ENCODE results near the gene SPATA24.
"Not testable (repeated sequence)": the region's sequence is repeated elsewhere in the genome, so short reads cannot be mapped to it uniquely, and the experiment has no call there.

Gene SPATA24

GRCh38 chr5:139403787-139404483 is at the start of gene SPATA24:
SPATA24 (minus strand) TSS chr5:139404089; CDS start chr5:139404060, 29 bp downstream.
- FAIRE-seq = no peak
- no peak for TF ChIP-seq POLR2A (IDR thresholded peaks at IDR 0.05; ENCODE audit: low read depth, low read length)
- DNase-seq (ENCODE audit: insufficient read length, low spot score) = peak; percentile 95

GRCh38 chr5:139451878-139452660 is 48.2 kb upstream of the SPATA24 start:
- DNase-seq (ENCODE audit: insufficient read length, low spot score) (no peak), FAIRE-seq (no peak)
- TF ChIP-seq POLR2A (IDR thresholded peaks at IDR 0.05; ENCODE audit: low read depth, low read length) = 0 out of 2 replicates have a peak, but pooled peaks have one; percentile 8

- no peak for TF ChIP-seq POLR2A (IDR thresholded peaks at IDR 0.05; ENCODE audit: low read depth, low read length)
- FAIRE-seq = no peak
- DNase-seq (ENCODE audit: insufficient read length, low spot score) = no peak
Observed at GRCh38 chr5:139451176-139451575, 47.3 kb upstream of the SPATA24 start.

- DNase-seq (ENCODE audit: insufficient read length, low spot score) = no peak
- no peak for FAIRE-seq
- no peak for TF ChIP-seq POLR2A (IDR thresholded peaks at IDR 0.05; ENCODE audit: low read depth, low read length)
Observed at GRCh38 chr5:139446956-139447779, 43.3 kb upstream of the SPATA24 start.

- DNase-seq (ENCODE audit: insufficient read length, low spot score) (no peak), FAIRE-seq (no peak)
- TF ChIP-seq POLR2A (IDR thresholded peaks at IDR 0.05; ENCODE audit: low read depth, low read length) = no peak
Observed at GRCh38 chr5:139445325-139446170, 41.7 kb upstream of the SPATA24 start.

DNA sequence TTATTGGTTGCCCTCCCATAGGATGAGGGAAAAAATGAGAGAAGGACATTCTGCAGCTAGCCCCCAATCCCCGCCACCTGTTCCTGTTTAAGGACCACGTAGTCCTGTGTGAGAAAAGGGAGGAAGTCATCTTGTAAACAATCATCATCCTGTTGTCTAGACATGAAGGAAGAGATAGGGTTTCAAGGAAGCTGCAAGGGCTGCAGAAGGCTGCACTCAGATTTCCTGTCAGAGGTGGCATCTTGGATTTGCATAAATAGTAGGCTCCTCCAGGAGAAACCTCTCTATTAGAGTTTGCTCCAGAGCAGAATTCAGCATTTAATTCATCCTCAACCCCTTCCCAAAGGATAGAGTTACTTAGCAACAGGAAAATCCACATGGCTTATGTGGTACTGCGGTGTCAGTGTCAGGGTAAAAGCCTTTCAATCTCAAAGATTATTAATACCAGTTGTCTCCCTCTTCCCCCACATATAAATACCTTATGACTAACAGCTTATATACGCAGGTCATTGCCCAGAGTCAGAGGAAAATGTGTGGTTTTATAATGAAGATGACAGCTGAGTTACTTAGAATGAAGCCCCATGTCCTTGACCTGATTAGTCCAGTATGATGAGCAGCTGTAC is 40.1 kb upstream of the SPATA24 start:
- TF ChIP-seq POLR2A (IDR thresholded peaks at IDR 0.05; ENCODE audit: low read depth, low read length) = no peak
- FAIRE-seq = no peak
- no peak for DNase-seq (ENCODE audit: insufficient read length, low spot score)

- not testable (repeated sequence) for DNase-seq (ENCODE audit: insufficient read length, low spot score); FAIRE-seq
Observed at GRCh38 chr5:139440416-139440815, 36.5 kb upstream of the SPATA24 start.

DNA sequence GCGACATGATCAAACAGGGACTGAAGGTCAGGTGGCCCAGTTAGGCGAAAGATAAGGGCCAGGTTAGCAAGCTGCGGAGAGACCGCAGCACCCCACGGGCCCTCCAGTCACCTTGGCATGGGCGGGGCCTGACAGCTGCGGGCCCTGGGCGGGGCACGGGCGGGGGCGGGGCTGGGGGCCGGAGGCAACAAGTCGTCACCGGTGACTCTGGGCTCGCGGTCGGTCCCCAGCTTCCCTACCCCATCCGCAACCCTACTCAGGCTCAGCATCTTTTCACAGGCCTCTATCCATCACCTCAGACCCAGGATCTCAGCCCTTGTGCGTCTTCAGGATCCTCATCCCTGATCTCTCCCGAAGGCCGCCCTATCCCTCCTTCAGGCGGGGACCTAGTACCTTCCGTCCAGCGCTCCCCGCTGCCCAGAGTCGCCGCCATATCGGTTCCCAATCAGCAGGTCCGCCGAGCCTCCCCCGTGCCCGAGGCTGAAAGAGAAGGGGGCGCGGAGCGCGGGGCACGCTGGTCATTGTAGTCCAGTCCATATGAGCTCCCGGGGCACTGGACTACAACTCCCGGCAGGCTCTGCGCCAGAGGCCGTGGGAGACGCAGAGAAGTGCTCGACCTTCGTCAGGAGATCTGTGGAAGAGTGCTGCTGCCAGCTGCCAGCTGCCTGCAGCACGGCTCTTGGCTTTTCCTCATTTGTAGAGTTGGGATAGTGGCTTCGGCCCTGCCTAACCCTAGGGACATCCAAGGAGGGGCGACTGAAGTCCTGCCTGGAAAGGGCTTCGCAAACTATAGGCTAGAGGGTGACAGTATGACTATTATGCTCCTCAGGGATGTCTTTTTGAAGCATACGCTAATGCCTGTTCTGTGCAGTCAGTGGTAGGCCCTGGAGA is 35.4 kb upstream of the SPATA24 start, which contains the start of gene DNAJC18:
TSS of gene DNAJC18 (minus strand) at position 513 of the 891 bp plus-strand sequence. CDS start at position 433, 80 bp downstream.
- FAIRE-seq = no peak
- peak; percentile 85 for DNase-seq (ENCODE audit: insufficient read length, low spot score)

DNA sequence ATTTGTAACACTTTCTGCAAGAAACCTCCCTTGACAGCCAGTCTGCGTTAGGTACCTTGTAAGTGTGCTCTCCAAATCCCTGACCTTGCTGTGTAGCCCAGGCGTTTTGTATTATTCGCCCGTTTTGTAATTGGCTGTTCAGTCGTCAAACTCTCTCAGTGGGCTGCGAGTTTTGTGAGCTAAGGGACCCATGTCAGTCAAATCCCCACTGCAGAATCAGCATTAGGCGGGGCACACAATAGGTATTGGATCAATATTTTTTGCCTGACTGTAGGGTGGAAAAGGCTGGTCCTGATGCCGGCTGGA is 34.8 kb upstream of the SPATA24 start:
- TF ChIP-seq POLR2A (IDR thresholded peaks at IDR 0.05; ENCODE audit: low read depth, low read length) = no peak
- no peak for DNase-seq (ENCODE audit: insufficient read length, low spot score)
- FAIRE-seq = no peak

More for the DNA sequence above, 35.4 kb upstream of the SPATA24 start, which contains the start of gene DNAJC18:
- peak; percentile 28; the same call in 1 of the 2 replicates for TF ChIP-seq POLR2A (IDR thresholded peaks at IDR 0.05; ENCODE audit: low read depth, low read length)

DNA sequence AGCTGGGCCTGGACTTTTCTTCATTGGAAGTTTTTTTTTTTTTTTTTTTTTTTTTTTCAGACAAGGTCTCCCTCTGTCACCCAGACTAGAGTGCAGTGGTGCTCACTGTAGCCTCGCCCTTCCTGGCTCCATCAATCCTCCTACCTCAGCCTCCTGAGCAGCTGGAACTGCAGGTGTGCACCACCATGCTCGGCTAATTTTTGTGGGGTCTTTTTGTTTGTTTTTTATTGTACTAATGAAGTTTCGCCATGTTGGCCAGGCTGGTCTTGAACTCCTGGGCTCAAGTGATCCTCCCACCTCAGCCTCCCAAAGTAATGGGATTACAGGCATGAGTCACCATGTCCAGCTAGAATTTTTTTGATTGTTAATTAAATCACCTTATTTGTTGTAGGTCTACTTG is 31.8 kb upstream of the SPATA24 start:
- no peak for DNase-seq (ENCODE audit: insufficient read length, low spot score)
- FAIRE-seq = no peak
- TF ChIP-seq POLR2A (IDR thresholded peaks at IDR 0.05; ENCODE audit: low read depth, low read length) = no peak

DNA sequence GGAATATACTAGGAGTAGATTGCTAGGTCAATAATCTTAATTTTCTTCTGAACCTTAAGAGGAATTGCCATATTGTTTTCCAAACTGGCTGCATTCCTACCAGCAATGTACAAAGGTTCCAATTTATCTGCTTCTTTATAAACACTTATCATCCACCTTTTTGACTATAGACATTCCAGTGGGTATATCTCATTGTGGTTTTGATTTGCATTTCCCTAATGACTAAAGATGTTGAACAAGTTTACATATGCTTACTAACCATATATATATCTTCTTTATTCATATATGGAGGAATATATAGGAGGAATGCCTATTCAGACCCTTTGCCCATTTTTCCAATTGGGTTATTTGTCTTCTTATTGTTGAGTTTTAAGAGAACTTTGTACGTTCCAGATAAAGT is 27.8 kb upstream of the SPATA24 start:
- FAIRE-seq (no peak), DNase-seq (ENCODE audit: insufficient read length, low spot score) (no peak)
- TF ChIP-seq POLR2A (IDR thresholded peaks at IDR 0.05; ENCODE audit: low read depth, low read length) = no peak

- TF ChIP-seq POLR2A (IDR thresholded peaks at IDR 0.05; ENCODE audit: low read depth, low read length) = no peak
- FAIRE-seq = no peak
Observed at GRCh38 chr5:139430015-139430414, 26.1 kb upstream of the SPATA24 start.

More at GRCh38 chr5:139430015-139430414, 26.1 kb upstream of the SPATA24 start:
- no peak for DNase-seq (ENCODE audit: insufficient read length, low spot score)

Data from H54 (cell line).